Liver (tissue), 9 donors: ENCODE measurements around the gene PROSER3. TPM values are rescaled to one million over a fixed set of nuclear protein-coding genes. Genes with fewer than 3 reads are reported as not detected.

Experiments
- DNase-seq: peaks from one replicate; pipeline ENCODE4 v3.0.0-alpha.2; 2017; ENCODE audit warnings: low spot score
- H3K27ac ChIP-seq, 2 donors: one replicate each; pipeline ENCODE4 v1.7.0; 2013; ENCODE audit warnings: inconsistent platforms in 2 of 2, low read length in 2 of 2, control low read depth in 1 of 2, low read depth in 1 of 2, mild to moderate bottlenecking in 1 of 2
- H3K27me3 ChIP-seq, 4 donors: one replicate each; pipeline versions ENCODE4 v1.6.1 to v1.7.0; 2013; ENCODE audit warnings: low read length in 3 of 4, inconsistent platforms in 1 of 4, mild to moderate bottlenecking in 1 of 4, moderate library complexity in 1 of 4; ENCODE audit not compliant: control insufficient read depth in 4 of 4, insufficient read depth in 4 of 4
- H3K36me3 ChIP-seq, 4 donors: one replicate each; pipeline versions ENCODE4 v1.6.1 to v1.7.0; 2013; ENCODE audit warnings: low read length in 3 of 4, mild to moderate bottlenecking in 3 of 4, low read depth in 1 of 4, moderate library complexity in 1 of 4; ENCODE audit not compliant: control insufficient read depth in 4 of 4, insufficient read depth in 3 of 4
- H3K4me1 ChIP-seq, 4 donors: one replicate each; pipeline versions ENCODE4 v1.6.1 to v1.7.0; 2013; ENCODE audit warnings: low read length in 3 of 4, mild to moderate bottlenecking in 3 of 4, moderate library complexity in 1 of 4; ENCODE audit not compliant: control insufficient read depth in 4 of 4, insufficient read depth in 4 of 4
- H3K4me3 ChIP-seq, 3 donors: one replicate each; pipeline versions ENCODE4 v1.6.1 to v1.7.0; 2013; ENCODE audit warnings: low read length in 3 of 3, control low read depth in 1 of 3, low read depth in 1 of 3, mild to moderate bottlenecking in 1 of 3
- H3K9ac ChIP-seq, 2 donors: one replicate each; pipeline ENCODE4 v1.7.0; 2013; ENCODE audit warnings: low read length in 2 of 2, mild to moderate bottlenecking in 2 of 2, moderate library complexity in 2 of 2, control low read depth in 1 of 2, low read depth in 1 of 2
- H3K9me3 ChIP-seq, 4 donors: one replicate each; pipeline versions ENCODE4 v1.6.1 to v1.7.0; 2013; ENCODE audit warnings: low read length in 3 of 4; ENCODE audit not compliant: control insufficient read depth in 4 of 4
- EGR1 ChIP-seq, 2 donors: IDR thresholded peaks; 2 replicates each; pipeline ENCODE4 v1.6.1; 2016 to 2018; ENCODE audit warnings: antibody characterized with exemption in 2 of 2, low read depth in 2 of 2
- FOXA1 ChIP-seq: IDR thresholded peaks from 2 replicates; pipeline ENCODE4 v1.6.1; 2016; ENCODE audit warnings: antibody characterized with exemption
- FOXA2 ChIP-seq: IDR thresholded peaks from 2 replicates; pipeline ENCODE4 v1.6.1; 2016; ENCODE audit warnings: antibody characterized with exemption
- GABPA ChIP-seq, 2 donors: IDR thresholded peaks in 1 of 2; conservative IDR thresholded peaks in 1 of 2; 2 replicates each; pipeline ENCODE4 v1.6.1; 2016; ENCODE audit warnings: antibody characterized with exemption in 2 of 2, mild to moderate bottlenecking in 1 of 2, moderate library complexity in 1 of 2
- HNF4A ChIP-seq, 2 donors: conservative IDR thresholded peaks; 2 replicates each; pipeline ENCODE4 v1.6.1; 2016; ENCODE audit warnings: antibody characterized with exemption in 2 of 2, mild to moderate bottlenecking in 2 of 2
- HNF4G ChIP-seq: IDR thresholded peaks from 2 replicates; pipeline ENCODE4 v1.6.1; 2016; ENCODE audit warnings: antibody characterized with exemption
- JUND ChIP-seq, 2 donors: IDR thresholded peaks; 2 replicates each; pipeline ENCODE4 v1.6.1; 2016; ENCODE audit warnings: antibody characterized with exemption in 2 of 2
- NR2F2 ChIP-seq: IDR thresholded peaks from 2 replicates; pipeline ENCODE4 v1.6.1; 2016; ENCODE audit warnings: antibody characterized with exemption
- RAD21 ChIP-seq, 2 donors: IDR thresholded peaks; 2 replicates each; pipeline ENCODE4 v1.6.1; 2016; ENCODE audit warnings: antibody characterized with exemption in 2 of 2, mild to moderate bottlenecking in 2 of 2
- RXRA ChIP-seq, 2 donors: IDR thresholded peaks; 2 replicates each; pipeline ENCODE4 v1.6.1; 2017 to 2018; ENCODE audit warnings: antibody characterized with exemption in 2 of 2, mild to moderate bottlenecking in 1 of 2
- SP1 ChIP-seq: IDR thresholded peaks from 2 replicates; pipeline ENCODE4 v1.6.1; 2018; ENCODE audit warnings: antibody characterized with exemption, mild to moderate bottlenecking
- TAF1 ChIP-seq: conservative IDR thresholded peaks from 2 replicates; pipeline ENCODE4 v1.6.1; 2016; ENCODE audit warnings: antibody characterized with exemption, mild to moderate bottlenecking
- YY1 ChIP-seq: IDR thresholded peaks from 2 replicates; pipeline ENCODE4 v1.6.1; 2016; ENCODE audit warnings: antibody characterized with exemption, mild to moderate bottlenecking
- WGBS: extraction: QIAGEN DNeasy Blood & Tissue Kit; methylation state at CpG from one replicate; pipeline ENCODE4 v1.1.7; 2013; 5-methylcytosine and 5-hydroxymethylcytosine counted together
- polyA plus RNA-seq, 2 donors: library from polyadenylated mRNA; stranded (reverse) in 1 of 2; unstranded in 1 of 2; fragments of 200-250 nt in 1 of 2; fragments of >200 nt in 1 of 2; fragmentation: Nextera tagmentation in 1 of 2; extraction: Ambion mirVana in 1 of 2; gene quantifications; one replicate each; pipeline versions ENCODE4 v1.2.1 to v1.2.3, GENCODE V29; 2013 to 2015
- total RNA-seq, 2 donors: library from RNA; depleted of rRNA; stranded (reverse); fragments of >200 nt; gene quantifications; one replicate each; pipeline ENCODE4 v1.2.3, GENCODE V29; 2014
- TF ChIP-seq, protein P1 (sequence below): fragments of 150-350 bp; IDR thresholded peaks from 2 replicates; pipeline ENCODE4 v1.5.1; 2017; ENCODE audit warnings: improper control_type of control experiment, low read depth, low read length; ENCODE audit not compliant: missing input control
- TF ChIP-seq, protein P2 (sequence below): IDR thresholded peaks from 2 replicates; pipeline ENCODE4 v1.6.1; 2016; ENCODE audit warnings: antibody characterized with exemption
- TF ChIP-seq, protein P3 (sequence below): IDR thresholded peaks from 2 replicates; pipeline ENCODE4 v1.6.1; 2016; ENCODE audit warnings: antibody characterized with exemption
- TF ChIP-seq, protein P4 (sequence below): IDR thresholded peaks from 2 replicates; pipeline ENCODE4 v1.6.1; 2016; ENCODE audit warnings: antibody characterized with exemption
- TF ChIP-seq, protein P5 (sequence below): IDR thresholded peaks from 2 replicates; pipeline ENCODE4 v1.6.1; 2016; ENCODE audit warnings: antibody characterized with exemption, mild to moderate bottlenecking
- donor health status: healthy.
- donor health status: healthy.
- donor health status: healthy.
- donor health status: healthy.
- donor health status: healthy.

The PROSER3 gene
- total and polyA plus RNA-seq, 4 donors = 2.1 to 4.5 (median 2.7) TPM

DNA sequence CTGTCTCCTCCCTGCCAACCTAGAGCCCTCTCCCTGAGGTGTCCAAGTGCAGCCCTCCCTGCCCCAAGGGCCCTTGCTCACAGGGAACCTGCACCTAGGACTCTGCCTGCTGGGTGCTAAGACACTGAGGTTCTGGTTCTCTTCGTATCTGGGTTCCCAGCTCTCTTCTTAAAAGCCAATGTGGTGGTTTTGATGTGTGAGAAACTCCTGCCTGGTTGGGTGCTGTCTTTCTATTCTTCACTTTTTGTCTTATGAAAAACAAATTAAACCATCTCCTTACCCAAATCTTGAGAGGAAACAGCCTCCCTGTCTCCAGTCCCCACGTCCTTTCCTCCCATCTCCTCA, 44.5 kb upstream of the PROSER3 start:
- no peak for DNase-seq
- no peak overlapping the region for H3K9ac ChIP-seq
- no peak overlapping the region for H3K4me3 ChIP-seq
- TF ChIP-seq, protein P1, sequence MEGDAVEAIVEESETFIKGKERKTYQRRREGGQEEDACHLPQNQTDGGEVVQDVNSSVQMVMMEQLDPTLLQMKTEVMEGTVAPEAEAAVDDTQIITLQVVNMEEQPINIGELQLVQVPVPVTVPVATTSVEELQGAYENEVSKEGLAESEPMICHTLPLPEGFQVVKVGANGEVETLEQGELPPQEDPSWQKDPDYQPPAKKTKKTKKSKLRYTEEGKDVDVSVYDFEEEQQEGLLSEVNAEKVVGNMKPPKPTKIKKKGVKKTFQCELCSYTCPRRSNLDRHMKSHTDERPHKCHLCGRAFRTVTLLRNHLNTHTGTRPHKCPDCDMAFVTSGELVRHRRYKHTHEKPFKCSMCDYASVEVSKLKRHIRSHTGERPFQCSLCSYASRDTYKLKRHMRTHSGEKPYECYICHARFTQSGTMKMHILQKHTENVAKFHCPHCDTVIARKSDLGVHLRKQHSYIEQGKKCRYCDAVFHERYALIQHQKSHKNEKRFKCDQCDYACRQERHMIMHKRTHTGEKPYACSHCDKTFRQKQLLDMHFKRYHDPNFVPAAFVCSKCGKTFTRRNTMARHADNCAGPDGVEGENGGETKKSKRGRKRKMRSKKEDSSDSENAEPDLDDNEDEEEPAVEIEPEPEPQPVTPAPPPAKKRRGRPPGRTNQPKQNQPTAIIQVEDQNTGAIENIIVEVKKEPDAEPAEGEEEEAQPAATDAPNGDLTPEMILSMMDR = no peak
- TF ChIP-seq, protein P2, sequence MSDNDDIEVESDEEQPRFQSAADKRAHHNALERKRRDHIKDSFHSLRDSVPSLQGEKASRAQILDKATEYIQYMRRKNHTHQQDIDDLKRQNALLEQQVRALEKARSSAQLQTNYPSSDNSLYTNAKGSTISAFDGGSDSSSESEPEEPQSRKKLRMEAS = no peak
- TF ChIP-seq, protein P3, sequence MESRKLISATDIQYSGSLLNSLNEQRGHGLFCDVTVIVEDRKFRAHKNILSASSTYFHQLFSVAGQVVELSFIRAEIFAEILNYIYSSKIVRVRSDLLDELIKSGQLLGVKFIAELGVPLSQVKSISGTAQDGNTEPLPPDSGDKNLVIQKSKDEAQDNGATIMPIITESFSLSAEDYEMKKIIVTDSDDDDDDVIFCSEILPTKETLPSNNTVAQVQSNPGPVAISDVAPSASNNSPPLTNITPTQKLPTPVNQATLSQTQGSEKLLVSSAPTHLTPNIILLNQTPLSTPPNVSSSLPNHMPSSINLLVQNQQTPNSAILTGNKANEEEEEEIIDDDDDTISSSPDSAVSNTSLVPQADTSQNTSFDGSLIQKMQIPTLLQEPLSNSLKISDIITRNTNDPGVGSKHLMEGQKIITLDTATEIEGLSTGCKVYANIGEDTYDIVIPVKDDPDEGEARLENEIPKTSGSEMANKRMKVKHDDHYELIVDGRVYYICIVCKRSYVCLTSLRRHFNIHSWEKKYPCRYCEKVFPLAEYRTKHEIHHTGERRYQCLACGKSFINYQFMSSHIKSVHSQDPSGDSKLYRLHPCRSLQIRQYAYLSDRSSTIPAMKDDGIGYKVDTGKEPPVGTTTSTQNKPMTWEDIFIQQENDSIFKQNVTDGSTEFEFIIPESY = no peak
- TF ChIP-seq HNF4G (no peak), RAD21 (IDR thresholded peaks at IDR 0.05) (no peak), GABPA (IDR thresholded peaks at IDR 0.05 in 1 of 2, conservative IDR thresholded peaks at IDR 0.05 in 1 of 2) (no peak), TAF1 (no peak), NR2F2 (no peak), FOXA1 (no peak), JUND (IDR thresholded peaks at IDR 0.05) (no peak), SP1 (no peak), FOXA2 (no peak), YY1 (no peak), EGR1 (IDR thresholded peaks at IDR 0.05; ENCODE audit: low read depth in 2 of 2) (no peak), HNF4A (conservative IDR thresholded peaks at IDR 0.05) (no peak), RXRA (IDR thresholded peaks at IDR 0.05) (no peak)
- TF ChIP-seq, protein P4, sequence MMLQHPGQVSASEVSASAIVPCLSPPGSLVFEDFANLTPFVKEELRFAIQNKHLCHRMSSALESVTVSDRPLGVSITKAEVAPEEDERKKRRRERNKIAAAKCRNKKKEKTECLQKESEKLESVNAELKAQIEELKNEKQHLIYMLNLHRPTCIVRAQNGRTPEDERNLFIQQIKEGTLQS = no peak
- TF ChIP-seq, protein P5, sequence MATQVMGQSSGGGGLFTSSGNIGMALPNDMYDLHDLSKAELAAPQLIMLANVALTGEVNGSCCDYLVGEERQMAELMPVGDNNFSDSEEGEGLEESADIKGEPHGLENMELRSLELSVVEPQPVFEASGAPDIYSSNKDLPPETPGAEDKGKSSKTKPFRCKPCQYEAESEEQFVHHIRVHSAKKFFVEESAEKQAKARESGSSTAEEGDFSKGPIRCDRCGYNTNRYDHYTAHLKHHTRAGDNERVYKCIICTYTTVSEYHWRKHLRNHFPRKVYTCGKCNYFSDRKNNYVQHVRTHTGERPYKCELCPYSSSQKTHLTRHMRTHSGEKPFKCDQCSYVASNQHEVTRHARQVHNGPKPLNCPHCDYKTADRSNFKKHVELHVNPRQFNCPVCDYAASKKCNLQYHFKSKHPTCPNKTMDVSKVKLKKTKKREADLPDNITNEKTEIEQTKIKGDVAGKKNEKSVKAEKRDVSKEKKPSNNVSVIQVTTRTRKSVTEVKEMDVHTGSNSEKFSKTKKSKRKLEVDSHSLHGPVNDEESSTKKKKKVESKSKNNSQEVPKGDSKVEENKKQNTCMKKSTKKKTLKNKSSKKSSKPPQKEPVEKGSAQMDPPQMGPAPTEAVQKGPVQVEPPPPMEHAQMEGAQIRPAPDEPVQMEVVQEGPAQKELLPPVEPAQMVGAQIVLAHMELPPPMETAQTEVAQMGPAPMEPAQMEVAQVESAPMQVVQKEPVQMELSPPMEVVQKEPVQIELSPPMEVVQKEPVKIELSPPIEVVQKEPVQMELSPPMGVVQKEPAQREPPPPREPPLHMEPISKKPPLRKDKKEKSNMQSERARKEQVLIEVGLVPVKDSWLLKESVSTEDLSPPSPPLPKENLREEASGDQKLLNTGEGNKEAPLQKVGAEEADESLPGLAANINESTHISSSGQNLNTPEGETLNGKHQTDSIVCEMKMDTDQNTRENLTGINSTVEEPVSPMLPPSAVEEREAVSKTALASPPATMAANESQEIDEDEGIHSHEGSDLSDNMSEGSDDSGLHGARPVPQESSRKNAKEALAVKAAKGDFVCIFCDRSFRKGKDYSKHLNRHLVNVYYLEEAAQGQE = no peak
- no peaks in the 10 kb centered on the region for H3K27me3 ChIP-seq
- peaks cover 5 to 16% (median 8%) of the 10 kb centered on the region in 4 donors for H3K4me1 ChIP-seq
- no peaks in the 10 kb centered on the region for H3K9me3 ChIP-seq
- no peaks in the 10 kb centered on the region for H3K36me3 ChIP-seq
- H3K27ac ChIP-seq = no peak overlapping the region
- WGBS = 78% methylated on average over 2 of the region's 2 CpGs
